ENCODE measurements around the gene CNTD1.

GRCh38 chr17:42849031-42849430, 50.4 kb downstream of the CNTD1 start:
- TF ChIP-seq, protein P1, sequence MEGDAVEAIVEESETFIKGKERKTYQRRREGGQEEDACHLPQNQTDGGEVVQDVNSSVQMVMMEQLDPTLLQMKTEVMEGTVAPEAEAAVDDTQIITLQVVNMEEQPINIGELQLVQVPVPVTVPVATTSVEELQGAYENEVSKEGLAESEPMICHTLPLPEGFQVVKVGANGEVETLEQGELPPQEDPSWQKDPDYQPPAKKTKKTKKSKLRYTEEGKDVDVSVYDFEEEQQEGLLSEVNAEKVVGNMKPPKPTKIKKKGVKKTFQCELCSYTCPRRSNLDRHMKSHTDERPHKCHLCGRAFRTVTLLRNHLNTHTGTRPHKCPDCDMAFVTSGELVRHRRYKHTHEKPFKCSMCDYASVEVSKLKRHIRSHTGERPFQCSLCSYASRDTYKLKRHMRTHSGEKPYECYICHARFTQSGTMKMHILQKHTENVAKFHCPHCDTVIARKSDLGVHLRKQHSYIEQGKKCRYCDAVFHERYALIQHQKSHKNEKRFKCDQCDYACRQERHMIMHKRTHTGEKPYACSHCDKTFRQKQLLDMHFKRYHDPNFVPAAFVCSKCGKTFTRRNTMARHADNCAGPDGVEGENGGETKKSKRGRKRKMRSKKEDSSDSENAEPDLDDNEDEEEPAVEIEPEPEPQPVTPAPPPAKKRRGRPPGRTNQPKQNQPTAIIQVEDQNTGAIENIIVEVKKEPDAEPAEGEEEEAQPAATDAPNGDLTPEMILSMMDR (IDR thresholded peaks at IDR 0.05): no peak
- TF ChIP-seq POLR2A (IDR thresholded peaks at IDR 0.05): no peak
